Measurements from ENCODE around the gene FARS2. TPM values are rescaled to one million over a fixed set of nuclear protein-coding genes. Genes with fewer than 3 reads are reported as not detected.

The FARS2 gene
- total and polyA plus RNA-seq, 5 donors, result 13.9 to 19.6 (median 16.7) TPM

DNA sequence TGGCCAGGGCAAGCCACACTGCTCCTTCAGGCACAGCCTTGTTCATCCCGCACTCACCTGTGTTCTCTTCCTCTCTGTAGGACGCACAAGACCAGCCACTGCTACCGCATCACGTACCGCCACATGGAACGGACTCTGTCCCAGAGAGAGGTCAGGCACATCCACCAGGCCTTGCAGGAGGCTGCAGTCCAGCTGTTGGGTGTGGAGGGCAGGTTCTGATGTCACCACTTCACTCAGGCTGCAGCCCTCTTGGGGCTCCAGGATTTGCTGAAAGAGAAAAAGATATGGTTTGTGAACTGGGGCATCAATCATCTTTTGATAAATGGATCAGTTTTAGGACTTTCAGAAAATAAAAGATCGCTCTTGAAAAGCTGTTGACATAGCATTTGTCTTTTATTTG lies 509.9 kb downstream of the FARS2 start:
- Histone ChIP-seq H3K27me3 (ENCODE audit: control insufficient read depth, insufficient read depth) (no peaks in the 10 kb centered on the region), H3K27ac (ENCODE audit: low read length) (no peak overlapping the region), H3K9me3 (ENCODE audit: control insufficient read depth, low read length) (no peaks in the 10 kb centered on the region), H3K4me3 (ENCODE audit: low read length) (no peak overlapping the region), H3K4me1 (ENCODE audit: control insufficient read depth, insufficient read depth, low read length) (no peaks in the 10 kb centered on the region)
- 96% methylated on average over 7 of the region's 7 CpGs for WGBS
- intact Hi-C loops (cut with DNase I), result no loop called here
- DNase-seq (no peak), ATAC-seq (no peak)

DNA sequence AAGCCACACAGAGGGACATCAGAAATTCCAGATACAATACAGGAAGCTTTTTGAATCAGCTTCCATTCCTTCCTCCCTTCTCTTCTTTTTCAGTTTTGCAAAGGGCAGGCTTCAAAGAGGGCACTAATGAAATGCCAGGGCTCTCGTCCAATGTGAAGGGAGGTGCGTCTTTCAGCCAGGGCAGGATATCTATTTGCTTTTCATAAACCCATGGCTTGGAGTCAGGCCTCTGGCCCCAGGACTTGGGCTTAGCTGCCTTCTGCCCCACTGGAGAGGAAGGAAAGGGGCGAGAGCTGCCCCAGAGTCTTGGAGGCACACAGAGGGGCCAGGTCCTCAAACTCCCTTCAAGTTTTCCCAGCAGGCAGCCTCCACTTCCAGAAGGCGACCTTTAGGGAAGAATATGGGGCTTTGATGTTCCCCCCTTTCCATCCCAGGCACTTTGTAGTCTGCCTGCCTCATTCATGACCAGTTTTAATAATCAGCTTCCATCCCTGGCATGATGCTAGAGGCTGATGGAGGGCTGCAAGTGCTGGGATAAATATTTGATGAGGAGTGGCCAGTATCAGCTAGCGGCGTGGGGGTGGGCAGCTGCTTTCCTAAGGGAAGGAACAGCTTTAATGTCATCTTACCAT lies 510.6 kb downstream of the FARS2 start:
- WGBS, result 86% methylated on average over 6 of the region's 6 CpGs
- ATAC-seq (no peak), DNase-seq (no peak)
- Histone ChIP-seq H3K27ac (ENCODE audit: low read length) (no peak overlapping the region), H3K4me1 (ENCODE audit: control insufficient read depth, insufficient read depth, low read length) (no peaks in the 10 kb centered on the region), H3K9me3 (ENCODE audit: control insufficient read depth, low read length) (no peaks in the 10 kb centered on the region), H3K4me3 (ENCODE audit: low read length) (no peak overlapping the region), H3K27me3 (ENCODE audit: control insufficient read depth, insufficient read depth) (no peaks in the 10 kb centered on the region)
- intact Hi-C loops (cut with DNase I), result no loop called here

DNA sequence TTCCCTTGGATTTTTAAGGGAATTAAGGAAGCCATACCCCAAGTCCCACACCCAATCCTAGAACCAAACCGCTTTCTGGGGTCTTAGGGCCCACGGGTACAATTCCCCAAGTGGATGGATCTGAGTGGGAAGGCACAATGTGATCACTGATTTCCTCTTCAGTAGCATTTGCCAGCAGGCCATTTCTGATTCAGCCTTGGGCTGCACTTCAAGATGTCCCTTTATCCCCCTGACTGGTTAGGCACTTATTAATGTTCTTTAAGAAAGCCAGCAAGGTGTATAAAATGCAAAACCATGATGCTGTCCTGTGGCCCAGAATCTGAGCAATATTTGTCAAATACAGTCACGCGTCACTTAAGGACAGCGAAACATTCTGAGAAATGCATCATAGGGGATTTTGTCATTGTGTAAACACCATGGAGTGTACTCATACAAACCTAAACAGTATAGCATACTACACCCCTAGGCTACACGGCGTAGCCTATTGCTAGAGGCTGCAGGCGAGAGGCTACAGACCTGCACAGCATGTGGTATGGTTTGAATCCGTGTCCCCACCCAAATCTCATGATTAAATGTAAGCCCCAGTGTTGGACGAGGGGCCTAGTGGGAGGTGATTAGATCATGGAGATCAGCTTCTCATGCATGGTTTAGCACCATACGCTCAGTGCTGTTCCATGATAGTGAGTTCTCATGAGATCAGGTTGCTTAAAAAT lies 511.3 kb downstream of the FARS2 start:
- no peak for ATAC-seq
- Histone ChIP-seq H3K27ac (ENCODE audit: low read length) (no peak overlapping the region), H3K9me3 (ENCODE audit: control insufficient read depth, low read length) (no peaks in the 10 kb centered on the region), H3K4me3 (ENCODE audit: low read length) (no peak overlapping the region), H3K27me3 (ENCODE audit: control insufficient read depth, insufficient read depth) (no peaks in the 10 kb centered on the region), H3K4me1 (ENCODE audit: control insufficient read depth, insufficient read depth, low read length) (no peaks in the 10 kb centered on the region)
- no peak for DNase-seq
- intact Hi-C loops (cut with DNase I), result no loop called here
- 95% methylated on average over 11 of the region's 11 CpGs for WGBS

DNA sequence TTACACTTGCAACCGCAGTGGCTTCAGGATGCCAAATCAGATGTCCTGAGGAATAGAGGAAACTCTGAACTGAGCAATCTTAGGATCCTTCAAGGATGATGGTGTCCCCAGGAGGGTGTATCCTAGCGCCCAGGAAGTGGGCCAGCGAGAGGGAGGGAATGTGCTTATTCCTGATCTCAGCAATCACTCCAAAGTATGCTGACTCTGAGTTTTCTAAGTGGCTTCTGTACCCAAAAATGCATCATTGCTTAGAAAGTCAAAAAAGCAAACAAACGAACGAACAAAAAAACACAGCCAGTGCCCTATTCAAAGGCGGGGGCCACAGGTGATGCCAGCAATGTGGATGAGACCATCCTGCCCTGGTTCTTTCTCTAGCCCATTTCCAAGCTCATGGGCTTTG lies 514.8 kb downstream of the FARS2 start:
- Histone ChIP-seq H3K27ac (ENCODE audit: low read length) (no peak overlapping the region), H3K4me3 (ENCODE audit: low read length) (no peak overlapping the region), H3K9me3 (ENCODE audit: control insufficient read depth, low read length) (no peaks in the 10 kb centered on the region), H3K4me1 (ENCODE audit: control insufficient read depth, insufficient read depth, low read length) (no peaks in the 10 kb centered on the region), H3K27me3 (ENCODE audit: control insufficient read depth, insufficient read depth) (no peaks in the 10 kb centered on the region)
- intact Hi-C loops (cut with DNase I), result no loop called here
- WGBS, result 96% methylated on average over 6 of the region's 6 CpGs
- no peak for DNase-seq
- no peak for ATAC-seq

DNA sequence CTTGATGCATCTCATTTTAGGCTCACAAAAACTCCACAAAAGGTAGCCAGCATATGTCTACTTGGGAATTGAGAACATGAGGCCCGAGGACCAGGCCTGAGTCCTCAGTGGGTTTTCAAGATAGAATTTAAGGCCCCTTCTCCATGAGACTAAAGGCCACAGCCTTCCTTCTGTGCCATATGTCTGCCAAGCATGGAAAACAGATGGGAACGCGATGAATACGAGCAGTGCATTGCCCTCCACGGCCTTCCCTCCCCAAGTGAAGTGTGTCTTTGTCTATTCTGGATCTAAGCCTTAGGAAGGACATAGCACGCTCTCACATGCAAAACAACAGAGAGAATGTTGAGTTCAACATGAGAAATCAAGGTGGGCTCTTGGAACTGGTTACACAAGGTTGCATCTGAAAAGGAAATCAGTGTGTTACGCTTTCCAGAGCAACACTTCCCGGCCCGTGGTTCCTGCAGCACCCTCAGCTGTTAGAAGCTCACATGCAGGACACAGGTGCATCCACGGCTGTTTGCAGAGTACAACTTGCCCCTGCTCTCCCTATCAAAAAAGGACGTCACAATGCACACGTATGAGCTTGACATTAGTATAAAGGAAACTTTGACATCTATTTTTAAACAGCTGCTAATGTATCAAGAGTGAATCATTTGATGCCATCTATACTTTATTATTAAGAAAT lies 515.5 kb downstream of the FARS2 start:
- no peaks in the 10 kb centered on the region for H3K9me3 ChIP-seq (ENCODE audit: control insufficient read depth, low read length)
- 76% methylated on average over 12 of the region's 12 CpGs for WGBS
- intact Hi-C loops (cut with DNase I), result no loop called here
- H3K27me3 ChIP-seq (ENCODE audit: control insufficient read depth, insufficient read depth), result no peaks in the 10 kb centered on the region
- H3K4me3 ChIP-seq (ENCODE audit: low read length), result no peak overlapping the region
- no peaks in the 10 kb centered on the region for H3K4me1 ChIP-seq (ENCODE audit: control insufficient read depth, insufficient read depth, low read length)
- DNase-seq (no peak), ATAC-seq (no peak)
- no peak overlapping the region for H3K27ac ChIP-seq (ENCODE audit: low read length)

DNA sequence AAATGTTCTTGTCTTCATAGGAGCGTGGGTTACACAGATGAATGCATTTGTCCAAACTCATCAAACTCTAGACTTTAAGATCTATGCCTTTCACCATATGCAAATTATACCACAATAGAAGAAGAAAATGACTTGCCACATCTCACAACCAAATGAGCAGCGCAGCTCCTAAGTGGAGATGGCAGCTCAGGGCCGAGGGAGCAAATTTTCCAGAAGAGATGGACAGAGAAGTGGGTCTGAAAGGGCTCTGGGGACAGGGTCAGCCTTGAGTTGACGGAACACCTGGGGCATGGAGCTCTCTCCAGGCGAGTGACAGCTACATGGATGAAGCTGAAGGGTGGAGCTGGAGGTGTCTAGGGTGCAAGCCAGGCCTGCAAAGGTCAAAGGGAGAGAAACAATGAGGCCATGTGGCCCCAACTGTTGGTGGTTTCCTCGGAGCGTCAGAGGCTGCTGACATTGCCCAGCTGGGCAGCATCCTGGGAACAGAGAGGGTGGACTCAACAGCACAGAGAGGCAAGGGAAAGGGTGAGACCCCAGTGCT lies 517.1 kb downstream of the FARS2 start:
- H3K4me1 ChIP-seq (ENCODE audit: control insufficient read depth, insufficient read depth, low read length), result no peaks in the 10 kb centered on the region
- 87% methylated on average over 7 of the region's 7 CpGs for WGBS
- no peaks in the 10 kb centered on the region for H3K27me3 ChIP-seq (ENCODE audit: control insufficient read depth, insufficient read depth)
- DNase-seq (no peak), ATAC-seq (no peak)
- intact Hi-C loops (cut with DNase I), result no loop called here
- no peak overlapping the region for H3K27ac ChIP-seq (ENCODE audit: low read length)
- no peaks in the 10 kb centered on the region for H3K9me3 ChIP-seq (ENCODE audit: control insufficient read depth, low read length)
- H3K4me3 ChIP-seq (ENCODE audit: low read length), result no peak overlapping the region

DNA sequence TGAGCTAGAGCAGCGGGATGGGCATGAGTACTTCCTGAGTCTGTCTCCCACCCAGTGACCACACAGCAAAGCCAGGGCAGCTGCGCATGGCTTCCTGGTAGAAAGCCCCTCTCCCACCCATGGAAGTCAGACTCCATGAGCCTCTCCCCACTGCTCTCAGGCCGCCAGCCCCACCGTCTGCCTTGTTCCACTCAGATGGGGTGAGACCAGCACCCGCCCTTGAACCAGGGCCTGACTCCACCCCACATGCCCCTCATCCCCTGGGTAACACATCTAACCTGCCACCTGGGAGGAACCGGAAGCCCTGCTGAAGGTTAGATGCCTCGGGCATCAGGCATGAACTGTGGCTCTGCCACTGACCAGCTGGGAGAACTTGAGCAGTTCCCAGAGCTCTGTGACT lies 517.6 kb downstream of the FARS2 start:
- ATAC-seq (no peak), DNase-seq (no peak)
- Histone ChIP-seq H3K27ac (ENCODE audit: low read length) (no peak overlapping the region), H3K27me3 (ENCODE audit: control insufficient read depth, insufficient read depth) (no peaks in the 10 kb centered on the region), H3K9me3 (ENCODE audit: control insufficient read depth, low read length) (no peaks in the 10 kb centered on the region), H3K4me1 (ENCODE audit: control insufficient read depth, insufficient read depth, low read length) (no peaks in the 10 kb centered on the region), H3K4me3 (ENCODE audit: low read length) (no peak overlapping the region)
- 97% methylated on average over 7 of the region's 7 CpGs for WGBS
- intact Hi-C loops (cut with DNase I), result no loop called here

DNA sequence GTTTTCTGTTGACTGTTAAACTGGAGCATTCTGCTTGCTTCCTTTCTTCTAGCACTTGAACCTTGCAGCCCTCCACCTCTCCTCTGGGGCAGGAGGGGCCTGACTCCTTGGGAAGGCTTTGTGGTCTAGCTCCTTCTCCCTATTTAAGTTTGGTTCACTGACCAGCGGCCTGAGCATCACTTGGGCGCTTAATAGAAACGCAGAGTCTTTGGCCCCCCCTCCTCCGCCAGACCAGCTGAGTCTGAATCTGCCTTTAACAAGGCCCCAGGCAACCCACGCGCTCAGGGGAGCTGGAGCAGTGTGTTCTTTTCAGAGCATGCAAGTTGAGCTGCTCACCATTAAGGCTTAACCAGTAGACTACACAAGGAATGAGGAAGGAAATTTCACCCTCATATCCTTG lies 519.7 kb downstream of the FARS2 start:
- Histone ChIP-seq H3K4me1 (ENCODE audit: control insufficient read depth, insufficient read depth, low read length) (no peaks in the 10 kb centered on the region), H3K27ac (ENCODE audit: low read length) (no peak overlapping the region), H3K27me3 (ENCODE audit: control insufficient read depth, insufficient read depth) (no peaks in the 10 kb centered on the region), H3K4me3 (ENCODE audit: low read length) (no peak overlapping the region), H3K9me3 (ENCODE audit: control insufficient read depth, low read length) (no peaks in the 10 kb centered on the region)
- DNase-seq (no peak), ATAC-seq (no peak)
- 97% methylated on average over 6 of the region's 6 CpGs for WGBS
- intact Hi-C loops (cut with DNase I), result no loop called here

DNA sequence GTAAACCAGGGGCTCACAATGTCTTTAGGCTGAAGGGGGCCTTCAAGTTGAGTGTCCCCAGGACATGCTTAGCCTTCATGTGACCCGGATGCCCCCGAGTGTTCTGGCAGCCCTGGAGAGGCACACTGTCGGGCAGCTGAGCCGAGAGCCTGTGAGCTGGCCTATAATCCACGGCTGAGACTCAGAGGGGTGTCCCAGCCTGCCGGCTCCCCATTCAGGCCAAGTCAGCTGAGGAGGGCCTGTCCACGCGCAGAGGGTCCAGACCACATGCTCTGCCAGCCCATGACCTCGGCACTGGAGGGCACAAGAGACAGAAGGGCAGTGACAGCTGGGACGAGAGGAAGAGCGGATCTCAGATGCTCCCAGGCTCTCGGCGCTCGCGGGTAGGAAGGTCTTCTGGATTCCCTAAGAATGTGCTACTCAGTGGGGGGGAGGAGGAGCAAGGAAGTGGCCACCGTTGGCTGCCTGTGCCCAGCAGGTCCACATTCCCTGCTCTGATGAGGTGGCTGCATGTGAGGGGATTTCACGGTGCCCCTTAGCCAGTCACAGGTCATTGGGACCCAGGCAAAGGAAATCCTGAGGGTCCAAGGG lies 520.7 kb downstream of the FARS2 start:
- Histone ChIP-seq H3K27me3 (ENCODE audit: control insufficient read depth, insufficient read depth) (no peaks in the 10 kb centered on the region), H3K27ac (ENCODE audit: low read length) (no peak overlapping the region), H3K4me3 (ENCODE audit: low read length) (no peak overlapping the region), H3K4me1 (ENCODE audit: control insufficient read depth, insufficient read depth, low read length) (no peaks in the 10 kb centered on the region), H3K9me3 (ENCODE audit: control insufficient read depth, low read length) (no peaks in the 10 kb centered on the region)
- whole genome bisulfite sequencing, result 87% methylated on average over 17 of the region's 17 CpGs
- intact Hi-C loops (cut with DNase I), result no loop called here
- no peak for DNase-seq
- no peak for ATAC-seq

DNA sequence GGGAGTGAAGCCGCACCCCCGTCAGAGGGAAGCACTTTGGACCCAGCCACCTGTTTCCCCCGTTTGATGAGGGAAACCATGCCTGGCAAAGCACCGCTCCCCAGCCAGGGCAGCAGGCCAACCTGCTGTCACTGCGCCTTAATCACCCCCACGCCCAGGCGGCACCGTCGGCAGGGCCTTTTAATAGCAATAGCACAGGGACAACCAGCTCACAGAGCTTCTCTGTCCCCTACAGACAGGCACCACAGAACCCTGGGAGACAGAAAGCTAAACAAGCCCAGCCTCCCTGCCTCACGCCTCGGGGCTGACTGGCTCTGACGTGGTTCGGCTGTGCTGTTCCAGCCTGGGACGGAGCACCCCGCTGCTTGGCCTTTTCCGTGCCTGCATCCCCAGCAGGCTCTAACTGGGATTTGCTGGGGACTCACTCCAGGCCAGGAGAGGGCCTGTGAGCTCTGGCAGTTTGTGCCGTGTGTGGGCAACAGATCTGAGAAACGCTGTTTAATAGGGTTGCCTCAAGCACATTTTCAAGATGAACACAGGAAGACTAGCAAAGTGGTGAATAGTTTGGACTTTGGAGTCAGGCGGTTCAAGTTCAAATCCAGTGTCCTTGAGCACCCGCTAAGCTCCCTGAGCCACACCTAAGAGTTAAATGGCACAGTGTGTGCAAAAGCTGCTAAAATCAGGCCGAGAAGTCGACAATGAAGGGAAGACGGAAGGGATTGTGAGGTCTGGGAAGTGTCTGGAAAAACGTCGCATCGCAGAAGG lies 521.7 kb downstream of the FARS2 start:
- no peaks in the 10 kb centered on the region for H3K9me3 ChIP-seq (ENCODE audit: control insufficient read depth, low read length)
- H3K4me1 ChIP-seq (ENCODE audit: control insufficient read depth, insufficient read depth, low read length), result no peaks in the 10 kb centered on the region
- intact Hi-C loops (cut with DNase I), result no loop called here
- H3K27me3 ChIP-seq (ENCODE audit: control insufficient read depth, insufficient read depth), result no peaks in the 10 kb centered on the region
- ATAC-seq (peak; percentile 90 to 91), DNase-seq (peak; percentile 57 to 88 (median 85))
- no peak overlapping the region for H3K4me3 ChIP-seq (ENCODE audit: low read length)
- WGBS, result 53% methylated on average over 26 of the region's 26 CpGs
- peak overlapping the region; percentile 22 for H3K27ac ChIP-seq (ENCODE audit: low read length)

Measured in right cardiac atrium (tissue), 5 donors.